CD14-positive monocyte (primary cell): ENCODE data around the gene TAS2R16. TPM values are rescaled to one million over a fixed set of nuclear protein-coding genes. Genes with fewer than 3 reads are reported as not detected.

ENCODE experiments used
- DNase-seq, 3 donors: peaks; one replicate each; pipeline ENCODE4 v3.0.0-alpha.2; 2011 to 2022
- H2AFZ ChIP-seq: 2 replicates; pipeline ENCODE4 v1.6.0; 2012; ENCODE audit warnings: mild to moderate bottlenecking, low read depth, low read length, inconsistent platforms; ENCODE audit not compliant: insufficient read depth, poor library complexity, severe bottlenecking
- H3K27ac ChIP-seq, 2 donors: 1 replicate in 1 of 2; 2 replicates in 1 of 2; pipeline ENCODE4 v1.5.1; 2012 to 2013; ENCODE audit warnings: low read length in 2 of 2, control low read depth in 1 of 2, inconsistent platforms in 1 of 2, low read depth in 1 of 2, mild to moderate bottlenecking in 1 of 2
- H3K27me3 ChIP-seq, 2 donors: one replicate each; pipeline versions ENCODE4 v1.6.0 to v1.6.1; 2011 to 2013; ENCODE audit warnings: low read length in 2 of 2; ENCODE audit not compliant: control insufficient read depth in 2 of 2, insufficient read depth in 2 of 2
- H3K36me3 ChIP-seq, 2 donors: replicated peaks in 1 of 2; 1 replicate in 1 of 2; 2 replicates in 1 of 2; pipeline versions ENCODE4 v1.5.1 to v1.6.1; 2012 to 2013; ENCODE audit warnings: low read length in 2 of 2, control low read depth in 1 of 2, inconsistent platforms in 1 of 2, mild to moderate bottlenecking in 1 of 2; ENCODE audit not compliant: insufficient read depth in 2 of 2, control insufficient read depth in 1 of 2
- H3K4me1 ChIP-seq, 2 donors: 1 replicate in 1 of 2; 2 replicates in 1 of 2; pipeline versions ENCODE4 v1.5.1 to v1.6.1; 2012 to 2013; ENCODE audit warnings: low read length in 2 of 2, control low read depth in 1 of 2, inconsistent platforms in 1 of 2, mild to moderate bottlenecking in 1 of 2, moderate library complexity in 1 of 2; ENCODE audit not compliant: insufficient read depth in 2 of 2, control insufficient read depth in 1 of 2
- H3K4me2 ChIP-seq: replicated peaks from 2 replicates; pipeline ENCODE3; 2012; ENCODE audit warnings: low read length, moderate library complexity, mild to moderate bottlenecking; ENCODE audit not compliant: poor library complexity, severe bottlenecking; ENCODE audit errors: extremely low read depth
- H3K4me3 ChIP-seq, 3 experiments: fragments of 200-600 bp in 1 of 3; sonication (generic) in 1 of 3; replicated peaks in 1 of 3; 1 replicate in 2 of 3; 2 replicates in 1 of 3; pipeline ENCODE4 v1.5.1; 2011 to 2013; ENCODE audit warnings: low read length in 3 of 3, mild to moderate bottlenecking in 3 of 3, control low read depth in 2 of 3, low read depth in 2 of 3, inconsistent platforms in 1 of 3, moderate library complexity in 1 of 3
- H3K79me2 ChIP-seq: 2 replicates; pipeline ENCODE4 v1.6.0; 2012; ENCODE audit warnings: mild to moderate bottlenecking, control low read depth, inconsistent platforms, low read length, moderate library complexity; ENCODE audit not compliant: insufficient read depth
- H3K9ac ChIP-seq: 2 replicates; pipeline ENCODE4 v1.6.0; 2017; ENCODE audit warnings: low read length, mild to moderate bottlenecking; ENCODE audit not compliant: insufficient read depth, poor library complexity, severe bottlenecking
- H3K9me3 ChIP-seq, 2 donors: replicated peaks in 1 of 2; 1 replicate in 1 of 2; 2 replicates in 1 of 2; pipeline versions ENCODE4 v1.5.1 to v1.6.1; 2012 to 2013; ENCODE audit warnings: low read length in 2 of 2, control low read depth in 1 of 2; ENCODE audit not compliant: control insufficient read depth in 1 of 2, insufficient read depth in 1 of 2
- H4K20me1 ChIP-seq: 2 replicates; pipeline ENCODE4 v1.6.0; 2012; ENCODE audit warnings: mild to moderate bottlenecking, low read length, control low read depth, moderate library complexity; ENCODE audit not compliant: insufficient read depth
- H3K27ac Mint-ChIP-seq, 7 donors: one replicate each; pipeline ENCODE4 v1.8.0; 2020; ENCODE audit warnings: mild to moderate bottlenecking in 7 of 7, mixed read lengths in 7 of 7, moderate library complexity in 6 of 7, inconsistent platforms in 2 of 7
- H3K27me3 Mint-ChIP-seq, 3 donors: one replicate each; pipeline ENCODE4 v1.8.0; 2021 to 2022; ENCODE audit warnings: low read depth in 3 of 3, mild to moderate bottlenecking in 3 of 3, mixed read lengths in 3 of 3, moderate library complexity in 3 of 3, inconsistent platforms in 1 of 3
- H3K36me3 Mint-ChIP-seq, 2 donors: one replicate each; pipeline ENCODE4 v1.8.0; 2020; ENCODE audit warnings: mixed read lengths in 2 of 2, inconsistent platforms in 1 of 2, mild to moderate bottlenecking in 1 of 2
- H3K4me1 Mint-ChIP-seq: one replicate; pipeline ENCODE4 v1.8.0; 2020; ENCODE audit warnings: mild to moderate bottlenecking, mixed read lengths
- H3K4me3 Mint-ChIP-seq, 2 donors: one replicate each; pipeline ENCODE4 v1.8.0; 2020; ENCODE audit warnings: mild to moderate bottlenecking in 2 of 2, mixed read lengths in 2 of 2, moderate library complexity in 1 of 2
- H3K9me3 Mint-ChIP-seq, 7 donors: one replicate each; pipeline ENCODE4 v1.8.0; 2020 to 2022; ENCODE audit warnings: mixed read lengths in 7 of 7, mild to moderate bottlenecking in 6 of 7, moderate library complexity in 6 of 7, inconsistent platforms in 2 of 7
- CTCF ChIP-seq: fragments of 200-600 bp; IDR thresholded peaks from one replicate; pipeline ENCODE4 v1.8.0; 2022; ENCODE audit warnings: antibody characterized with exemption, mild to moderate bottlenecking
- WGBS: methylation state at CpG from one replicate; pipeline ENCODE4 v1.1.5; 2013; ENCODE audit warnings: missing lambda C conversion rate; ENCODE audit not compliant: insufficient coverage; 5-methylcytosine and 5-hydroxymethylcytosine counted together
- intact Hi-C, 2 donors: fragments of 100-400 bp; cut with micrococcal nuclease; formaldehyde crosslinking; loops; one replicate each; pipeline versions ENCODE4 v1.15.0 to v1.15.1; 2023
- polyA plus RNA-seq, 3 donors: library from polyadenylated mRNA; depleted of rRNA in 1 of 3; unstranded in 2 of 3; stranded (reverse) in 1 of 3; fragments of 300-500 nt in 2 of 3; fragments of >200 nt in 1 of 3; fragmentation: Illumina TruSeq in 2 of 3; gene quantifications; 1 replicate in 2 of 3; 2 replicates in 1 of 3; pipeline ENCODE4 v1.2.3, GENCODE V29; 2012 to 2021

The TAS2R16 gene
- polyA plus RNA-seq, 3 donors, result not detected

GRCh38 chr7:122983261-122983660, 12.2 kb downstream of the TAS2R16 start:
- no peaks in the 10 kb centered on the region for H3K27me3 Mint-ChIP-seq
- WGBS, result no CpG with 5 or more reads among the region's 1 CpG
- Histone ChIP-seq H3K36me3 (no peaks in the 10 kb centered on the region), H3K79me2 (no peaks in the 10 kb centered on the region), H3K27ac (no peak overlapping the region), H3K4me3 (no peak overlapping the region), H3K4me1 (no peaks in the 10 kb centered on the region), H4K20me1 (no peaks in the 10 kb centered on the region), H2AFZ (no peak overlapping the region), H3K4me2 (no peak overlapping the region), H3K9me3 (no peaks in the 10 kb centered on the region), H3K27me3 (no peaks in the 10 kb centered on the region), H3K9ac (no peak overlapping the region)
- no peak for TF ChIP-seq CTCF
- H3K36me3 Mint-ChIP-seq, result no peaks in the 10 kb centered on the region
- H3K4me3 Mint-ChIP-seq, result no peak overlapping the region
- H3K4me1 Mint-ChIP-seq, result no peaks in the 10 kb centered on the region
- H3K27ac Mint-ChIP-seq, result no peak overlapping the region
- intact Hi-C loops, result no loop called here
- peaks cover 0 to 3% (median 2%) of the 10 kb centered on the region in 7 donors for H3K9me3 Mint-ChIP-seq
- DNase-seq, result no peak

- no peak overlapping the region for H2AFZ ChIP-seq
- no peaks in the 10 kb centered on the region for H3K36me3 Mint-ChIP-seq
- no peaks in the 10 kb centered on the region for H3K4me1 ChIP-seq
- H3K4me3 Mint-ChIP-seq, result no peak overlapping the region
- 100% methylated on average over 1 of the region's 1 CpG for WGBS
- no peaks in the 10 kb centered on the region for H3K79me2 ChIP-seq
- no peak overlapping the region for H3K27ac ChIP-seq
- TF ChIP-seq CTCF, result no peak
- H3K27me3 ChIP-seq, result no peaks in the 10 kb centered on the region
- no peak overlapping the region for H3K4me3 ChIP-seq
- no peaks in the 10 kb centered on the region for H3K4me1 Mint-ChIP-seq
- H4K20me1 ChIP-seq, result no peaks in the 10 kb centered on the region
- H3K27ac Mint-ChIP-seq, result no peak overlapping the region
- no peaks in the 10 kb centered on the region for H3K36me3 ChIP-seq
- no peak overlapping the region for H3K4me2 ChIP-seq
- H3K9ac ChIP-seq, result no peak overlapping the region
- no peak for DNase-seq
- intact Hi-C loops, result no loop called here
- peaks cover 0 to 3% (median 2%) of the 10 kb centered on the region in 7 donors for H3K9me3 Mint-ChIP-seq
- peaks cover 0 to 3% of the 10 kb centered on the region in 2 donors for H3K9me3 ChIP-seq
- peaks cover 0 to 1% (median 0%) of the 10 kb centered on the region in 3 donors for H3K27me3 Mint-ChIP-seq
Observed at GRCh38 chr7:122975341-122975740, 20.2 kb downstream of the TAS2R16 start.
